OCI-M2 (cell line): Measurements from ENCODE around the gene ITPR3.
A peak's percentile ranks its signal among the peaks of the same experiment; 100 is the strongest.

Experiments
- DNase-seq: peaks from one replicate; lab custom pipeline; 2025; ENCODE audit not compliant: unreplicated experiment; lab: John Stamatoyannopoulos, UW

Gene ITPR3

DNA sequence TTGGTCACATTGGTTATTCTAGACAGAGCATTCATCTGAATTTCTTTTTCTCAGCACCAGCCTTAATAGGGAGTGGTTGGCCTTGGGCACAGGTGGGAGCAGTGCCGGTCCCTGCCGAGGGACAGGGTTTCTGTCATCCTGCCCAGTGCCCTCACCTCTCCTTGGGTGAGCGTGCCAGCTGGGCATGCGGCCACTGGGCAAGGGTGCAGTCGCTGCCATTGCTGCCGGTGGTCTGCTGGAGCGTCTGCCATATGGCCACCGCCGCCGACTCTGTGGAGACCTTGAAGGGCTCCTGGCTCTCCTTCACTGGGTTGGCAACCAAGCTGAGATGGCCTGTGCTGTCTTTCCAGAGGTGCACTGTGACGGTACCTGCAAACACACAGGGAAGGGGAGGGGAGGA, 106.8 kb downstream of the ITPR3 start:
- no peak for DNase-seq

DNA sequence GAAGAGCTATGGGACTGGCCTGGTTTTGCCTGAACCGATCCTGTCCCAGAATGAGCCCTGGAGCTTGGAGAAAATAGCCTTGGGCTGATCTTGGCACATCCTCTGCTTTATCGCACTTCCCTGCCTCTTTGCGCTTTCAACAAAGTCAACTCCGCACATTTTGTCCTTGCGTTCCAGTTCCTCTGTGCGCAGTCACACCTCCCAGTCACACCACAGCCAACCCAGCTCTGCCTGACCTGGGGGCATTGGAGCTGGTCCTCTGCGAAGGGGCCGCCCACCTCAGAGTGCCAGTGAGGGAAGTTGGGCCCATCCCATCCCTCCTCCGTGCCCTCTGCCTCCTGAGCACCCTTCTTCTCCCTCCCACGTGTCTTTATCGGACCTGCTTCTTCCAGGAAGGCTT, 107.3 kb downstream of the ITPR3 start:
- DNase-seq, result no peak

DNA sequence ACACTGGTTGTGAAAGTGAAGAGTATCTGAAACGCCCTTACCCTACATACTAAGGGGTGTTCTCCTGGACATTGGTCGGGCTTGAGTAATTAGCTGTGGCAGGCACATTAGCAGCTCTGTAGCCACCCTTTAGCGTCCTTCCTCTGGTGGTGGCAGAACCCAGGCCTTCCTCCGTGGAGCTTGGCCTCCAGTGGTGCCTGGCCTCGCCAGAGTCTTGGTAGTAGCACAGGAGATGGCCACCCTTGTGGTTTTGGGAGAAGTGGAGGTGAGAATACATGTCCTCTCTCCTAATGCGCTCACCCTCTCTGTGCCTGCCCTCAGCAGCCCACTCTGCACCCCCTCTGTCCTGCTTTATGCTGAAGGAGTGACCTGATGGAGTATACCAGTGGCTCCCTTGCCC, 107.9 kb downstream of the ITPR3 start:
- no peak for DNase-seq

DNA sequence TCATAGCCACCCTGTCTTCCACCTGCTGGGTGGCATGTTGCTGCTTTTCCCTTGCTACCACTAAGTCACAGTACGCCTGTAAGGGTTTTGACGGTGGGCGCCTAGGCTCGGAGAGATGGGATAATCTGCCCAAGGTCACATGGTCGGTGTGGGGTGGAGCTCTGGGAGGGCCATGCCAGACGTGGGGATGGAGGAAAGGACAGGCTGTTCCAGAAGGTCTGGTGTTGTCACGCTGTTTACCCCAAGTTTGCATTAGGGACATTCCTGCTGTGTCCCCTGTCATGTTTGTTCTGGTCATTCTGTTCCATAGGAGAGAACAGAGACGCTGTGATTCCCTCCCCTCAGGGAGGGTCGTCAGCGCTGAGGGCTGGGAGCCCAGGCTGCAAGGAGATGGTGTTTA, 109.5 kb downstream of the ITPR3 start:
- DNase-seq, result no peak

DNA sequence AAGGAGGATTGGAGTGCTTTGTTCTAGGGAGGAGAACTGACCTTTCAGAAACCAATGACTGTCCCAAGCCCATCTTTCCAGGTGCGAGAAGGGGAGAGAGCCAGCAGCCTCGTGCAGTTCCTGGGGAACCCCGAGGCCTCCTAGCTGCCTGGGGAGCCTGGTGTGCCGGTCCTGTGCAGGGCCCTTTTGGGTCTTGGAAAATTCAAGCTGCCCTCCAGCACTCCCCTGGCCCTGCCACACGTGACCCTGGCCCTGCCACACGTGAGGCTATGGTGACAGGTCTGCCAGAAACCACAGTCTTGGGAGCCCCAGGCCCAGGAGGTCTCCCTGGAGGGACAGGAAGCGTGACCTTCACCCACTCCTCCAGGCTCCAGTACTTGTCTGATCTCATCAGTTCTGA, 109.9 kb downstream of the ITPR3 start:
- DNase-seq, result no peak

DNA sequence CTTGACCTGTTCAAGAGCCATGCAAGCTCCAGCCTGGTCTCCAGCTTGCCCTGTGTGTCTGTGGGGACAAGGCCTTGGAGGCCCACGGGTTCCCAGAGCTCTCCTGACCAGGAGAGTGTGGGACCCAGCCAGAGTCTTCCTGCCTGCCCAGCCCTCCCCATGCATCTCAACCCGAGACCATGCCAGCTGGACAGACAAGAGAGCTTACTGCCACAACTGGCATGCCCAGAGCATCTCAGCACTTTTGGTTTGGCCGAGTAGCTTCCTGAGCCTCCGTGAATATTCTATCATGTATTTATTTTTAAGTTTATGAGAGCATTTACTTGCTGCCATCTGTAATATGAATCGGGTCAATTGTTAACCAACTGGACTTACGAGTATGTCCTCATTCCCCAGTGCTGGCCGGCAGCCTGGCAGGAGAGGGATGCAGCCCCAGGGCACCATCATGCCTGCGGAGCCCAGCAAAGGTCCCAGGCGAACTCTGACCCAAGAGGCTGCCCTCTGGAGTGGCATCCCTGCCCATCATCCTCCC, 110.7 kb downstream of the ITPR3 start:
- DNase-seq, result no peak

DNA sequence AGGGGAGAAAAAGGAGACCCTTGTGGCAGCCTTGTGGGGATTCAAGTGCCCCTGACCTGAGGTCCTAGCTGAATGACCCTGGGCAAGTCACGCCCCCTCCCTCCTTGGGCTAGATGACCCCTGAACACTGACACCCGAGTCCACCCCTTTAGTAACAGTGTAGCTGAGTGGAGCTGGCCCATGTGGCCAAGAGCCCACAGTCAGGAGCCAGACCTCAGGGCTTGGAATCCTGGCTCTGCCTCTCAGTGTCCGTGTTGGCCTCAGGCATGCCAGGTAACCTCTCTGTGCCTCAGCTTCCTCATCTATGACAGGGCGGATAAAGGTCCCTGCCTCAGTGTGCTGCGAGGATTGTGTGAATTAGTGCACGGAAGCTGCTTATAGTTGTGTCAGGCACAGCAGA, 111.3 kb downstream of the ITPR3 start:
- no peak for DNase-seq

DNA sequence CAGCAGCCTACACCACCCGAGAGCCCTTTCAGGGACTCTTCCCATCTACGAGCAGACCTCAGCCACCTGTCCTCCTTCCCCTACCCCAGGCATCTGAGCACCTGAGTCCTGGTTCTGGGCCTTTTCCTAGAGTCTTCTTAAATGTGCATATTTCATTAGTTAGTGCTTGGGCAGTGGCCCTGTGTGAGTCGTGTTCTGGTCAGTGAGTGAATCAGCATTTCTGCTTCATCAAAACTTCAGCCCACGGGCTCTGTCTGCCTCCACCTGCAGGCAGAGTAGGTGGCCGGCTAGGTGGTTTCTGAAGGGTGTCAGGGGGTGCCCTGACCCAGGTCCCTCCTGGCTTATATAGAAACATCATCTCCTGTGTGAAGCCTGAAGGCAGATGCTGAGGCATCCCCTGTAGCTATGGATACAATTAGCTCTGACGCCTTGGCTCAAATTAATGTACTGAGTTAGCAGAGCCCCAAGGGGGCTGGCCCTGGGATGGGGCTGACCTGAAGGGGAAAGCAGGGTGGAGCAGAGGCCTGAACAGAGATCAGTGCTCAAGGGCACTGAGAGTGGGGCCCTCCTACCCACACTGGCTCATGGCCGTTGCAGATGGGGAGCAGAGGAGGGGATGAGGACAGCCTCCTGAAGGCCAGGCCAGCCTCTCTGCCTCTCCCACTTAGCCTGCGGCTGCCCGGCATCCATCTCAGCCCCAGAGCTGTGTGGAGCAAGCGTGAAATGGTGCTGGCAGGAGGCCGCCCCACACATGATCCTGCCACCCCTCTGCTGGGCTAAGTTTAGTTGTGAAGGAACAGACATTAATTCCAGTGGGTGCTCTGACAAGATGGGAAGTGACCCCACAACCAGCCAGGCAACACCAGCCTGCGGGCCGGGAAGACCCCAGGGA, 111.9 kb downstream of the ITPR3 start:
- DNase-seq, result no peak

DNA sequence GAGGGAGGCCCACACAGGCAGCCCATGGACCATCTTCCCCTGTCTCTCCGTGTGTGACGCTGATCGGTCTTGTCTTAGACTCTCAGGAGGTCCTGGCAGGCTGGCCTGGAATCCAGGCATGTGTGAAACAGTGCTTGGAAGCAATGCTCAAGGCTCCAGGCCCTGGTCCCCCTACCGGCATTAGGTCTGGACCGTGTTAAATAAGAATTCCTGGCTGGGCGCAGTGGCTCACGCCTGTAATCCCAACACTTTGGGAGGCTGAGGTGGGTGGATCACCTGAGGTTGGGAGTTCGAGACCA, 112.5 kb downstream of the ITPR3 start:
- DNase-seq, result no peak

DNA sequence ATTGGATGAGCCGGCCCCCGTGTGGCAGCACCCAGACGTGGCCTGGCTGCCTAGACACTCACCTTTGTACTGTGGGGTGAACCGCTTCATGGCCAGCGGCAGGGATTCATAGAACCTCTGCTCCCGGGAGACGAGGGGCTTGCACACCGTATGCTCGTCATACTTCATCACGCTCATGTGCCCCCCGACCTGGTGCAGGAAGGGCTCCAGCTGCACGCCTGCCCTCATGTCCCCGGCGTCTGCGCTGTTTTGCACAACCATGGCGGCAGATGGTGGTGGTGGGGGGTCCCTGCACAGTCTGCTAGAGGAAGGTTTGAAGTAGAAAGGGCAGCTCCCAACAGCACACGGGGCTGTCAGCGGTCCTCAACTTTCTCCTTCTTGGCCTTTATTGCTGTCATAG, 114.1 kb downstream of the ITPR3 start:
- DNase-seq, result no peak

DNA sequence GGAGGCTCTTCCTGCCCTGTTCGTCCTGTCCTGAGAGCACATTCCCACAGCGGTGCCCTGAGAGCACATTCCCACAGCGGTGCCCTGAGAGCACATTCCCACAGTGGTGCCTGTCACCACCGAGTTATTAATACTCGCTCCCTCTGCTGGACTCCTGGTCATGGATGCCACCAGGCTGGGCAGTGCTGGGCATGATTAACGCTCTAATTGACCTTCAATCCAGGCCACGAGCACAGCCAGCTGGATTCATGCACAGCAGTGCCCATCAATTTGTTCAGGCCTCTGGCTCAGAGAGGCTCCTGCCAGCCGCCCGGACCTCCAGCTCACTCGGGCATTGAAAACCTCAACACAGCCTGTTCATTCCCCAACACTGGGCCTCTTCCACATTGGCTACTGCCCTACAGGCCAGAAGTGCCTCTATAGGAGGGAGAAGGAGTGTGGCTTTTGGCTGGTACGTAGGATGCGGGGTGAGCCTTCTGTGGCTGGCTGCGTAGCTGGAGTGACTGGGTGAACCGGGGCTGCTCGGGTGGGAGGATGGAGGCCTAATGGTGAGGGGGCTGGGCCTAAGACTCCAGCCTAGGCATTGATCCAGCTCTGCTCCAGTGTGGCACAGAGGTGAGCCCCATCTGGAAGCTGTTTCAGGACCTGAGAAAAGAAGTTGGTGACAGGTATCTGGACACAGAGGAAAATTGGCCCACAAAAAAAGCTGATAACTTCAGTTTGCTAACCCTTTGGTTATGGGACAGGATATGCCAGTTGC, 116.3 kb downstream of the ITPR3 start:
- no peak for DNase-seq

DNA sequence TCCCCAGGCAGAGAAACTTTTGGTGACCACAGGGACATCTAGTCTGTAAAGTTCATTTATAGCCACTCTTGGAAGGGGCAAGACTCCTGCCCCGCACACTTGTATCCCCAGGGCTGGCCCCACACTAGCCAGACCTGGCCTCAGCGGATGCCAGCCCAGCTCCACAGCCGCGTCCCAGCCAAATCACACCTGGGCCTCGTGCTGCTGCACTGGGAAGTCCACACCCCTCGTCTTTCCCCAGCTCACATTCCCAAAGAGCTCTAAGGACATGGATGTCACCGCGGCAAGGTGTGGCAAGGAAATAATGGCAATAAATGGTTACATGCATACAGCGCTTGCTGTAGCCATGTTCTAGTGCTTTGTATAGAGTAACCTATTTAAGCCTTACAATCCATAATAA, 117.0 kb downstream of the ITPR3 start:
- no peak for DNase-seq

DNA sequence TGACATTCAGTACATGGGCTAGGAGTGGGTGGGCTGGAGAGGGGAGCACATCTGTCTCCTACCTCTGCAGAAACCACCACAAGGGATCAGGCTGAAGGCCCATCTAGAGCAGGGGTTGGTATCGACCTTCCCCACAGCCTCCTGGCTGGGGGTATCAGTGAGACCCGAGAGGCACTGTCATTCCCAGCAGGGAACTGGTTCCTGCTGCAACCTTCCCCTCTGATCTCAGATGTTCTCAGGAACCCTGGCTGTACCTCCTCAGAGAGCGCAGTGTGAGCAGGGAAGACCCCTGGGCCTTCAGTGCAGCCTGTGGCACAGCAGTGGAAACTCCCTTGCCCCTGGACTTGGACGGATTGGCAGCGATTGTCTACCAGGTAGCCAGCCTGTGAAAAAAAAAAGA, 117.8 kb downstream of the ITPR3 start:
- DNase-seq, result no peak

DNA sequence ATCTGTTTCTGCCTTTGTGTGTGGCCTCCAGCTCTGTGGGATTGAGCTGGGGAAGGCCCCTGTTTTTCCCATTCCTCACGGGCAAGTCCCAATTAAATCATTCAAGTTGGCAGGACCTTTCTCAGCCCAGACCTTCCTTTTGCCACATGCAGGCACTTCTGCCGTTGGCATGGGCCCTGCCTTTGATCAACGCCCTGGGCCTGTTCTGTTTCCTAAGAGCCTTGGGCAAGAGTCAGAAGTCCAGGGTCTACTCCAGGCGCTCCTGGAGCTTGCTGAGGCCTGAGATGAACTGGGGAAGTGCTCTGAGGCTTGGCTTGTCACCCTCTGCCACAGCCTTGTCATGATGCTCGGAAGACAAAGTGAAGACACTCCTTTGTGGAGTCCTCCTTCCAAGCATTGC, 118.4 kb downstream of the ITPR3 start:
- DNase-seq, result no peak

DNA sequence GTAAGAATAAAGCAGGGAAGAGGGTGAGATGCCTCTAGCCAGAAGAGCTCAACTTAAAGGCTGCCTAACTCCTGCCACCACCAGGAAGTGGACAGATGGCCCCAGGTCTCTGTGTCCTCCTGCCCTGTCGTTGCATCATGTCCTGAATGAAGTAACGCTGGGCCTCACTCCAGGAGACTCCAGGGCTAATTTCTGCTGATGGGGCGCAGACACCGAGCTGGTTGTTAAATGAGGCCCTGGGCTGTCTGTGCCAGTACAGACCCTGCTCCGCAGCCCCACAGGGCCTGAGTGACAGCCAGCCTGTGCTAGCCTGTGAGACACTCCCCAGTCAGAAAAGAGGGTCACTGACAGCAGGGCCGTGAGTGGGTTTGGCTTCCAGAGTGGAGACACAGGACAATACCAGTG, 119.1 kb downstream of the ITPR3 start:
- DNase-seq, result no peak

DNA sequence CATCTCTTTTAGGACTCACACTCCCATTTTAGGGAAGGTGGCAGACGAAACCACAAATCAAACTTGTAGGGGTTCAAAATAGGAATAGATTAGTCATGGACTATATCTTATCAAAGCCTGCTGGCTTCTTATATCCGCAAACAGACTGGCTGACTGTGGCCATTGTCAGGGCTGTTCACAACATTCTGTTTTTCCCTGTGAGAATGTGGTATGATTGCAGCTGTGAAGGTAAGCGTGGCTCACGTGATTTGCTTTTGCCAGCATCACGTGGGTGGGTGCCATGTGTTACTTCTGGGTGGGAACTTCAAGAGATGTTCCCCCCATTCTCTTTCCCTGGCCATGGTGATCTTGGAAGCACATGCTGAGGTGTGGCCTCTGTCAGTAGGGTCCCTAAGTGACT, 119.7 kb downstream of the ITPR3 start:
- DNase-seq, result no peak

DNA sequence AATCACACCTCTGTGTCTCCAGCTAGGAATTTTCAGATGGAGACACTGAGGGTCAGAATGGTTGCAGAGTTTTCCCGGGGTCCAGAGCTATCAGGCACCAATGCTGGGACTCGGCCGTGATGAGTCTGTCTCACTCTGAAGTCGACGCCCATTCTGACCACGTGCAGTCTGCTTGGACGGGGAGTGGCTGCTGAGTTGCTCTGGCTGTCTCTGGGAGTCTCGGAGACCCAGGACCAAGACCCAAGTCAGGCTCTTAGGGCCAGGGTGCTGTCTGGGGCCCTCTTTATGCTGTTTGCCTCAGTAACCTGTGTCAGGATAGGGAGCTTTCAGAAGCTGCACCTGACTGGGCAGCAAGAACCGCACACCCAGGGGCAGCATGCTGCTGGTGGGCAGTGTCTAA, 121.0 kb downstream of the ITPR3 start:
- DNase-seq, result no peak

DNA sequence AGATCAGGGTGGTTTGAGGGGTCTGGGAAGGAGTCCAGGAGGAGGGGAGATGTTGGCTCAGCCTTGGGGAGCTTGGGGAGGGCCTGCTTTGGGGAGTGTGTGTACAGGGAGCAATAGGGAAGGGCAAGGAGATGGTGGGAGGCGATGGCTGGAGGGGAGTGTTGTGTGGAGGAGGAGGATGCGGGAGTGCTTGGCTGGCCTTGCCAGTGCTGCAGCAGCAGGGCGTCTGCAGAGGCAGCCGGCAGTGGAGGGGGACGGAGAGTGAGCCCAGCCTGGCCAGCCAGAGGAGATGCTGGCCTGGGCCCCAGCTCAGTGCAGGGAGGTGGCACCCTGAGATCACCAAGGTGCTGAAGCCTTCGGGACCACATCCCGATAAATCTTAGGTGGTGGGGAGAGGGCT, 121.7 kb downstream of the ITPR3 start:
- DNase-seq, result no peak

DNA sequence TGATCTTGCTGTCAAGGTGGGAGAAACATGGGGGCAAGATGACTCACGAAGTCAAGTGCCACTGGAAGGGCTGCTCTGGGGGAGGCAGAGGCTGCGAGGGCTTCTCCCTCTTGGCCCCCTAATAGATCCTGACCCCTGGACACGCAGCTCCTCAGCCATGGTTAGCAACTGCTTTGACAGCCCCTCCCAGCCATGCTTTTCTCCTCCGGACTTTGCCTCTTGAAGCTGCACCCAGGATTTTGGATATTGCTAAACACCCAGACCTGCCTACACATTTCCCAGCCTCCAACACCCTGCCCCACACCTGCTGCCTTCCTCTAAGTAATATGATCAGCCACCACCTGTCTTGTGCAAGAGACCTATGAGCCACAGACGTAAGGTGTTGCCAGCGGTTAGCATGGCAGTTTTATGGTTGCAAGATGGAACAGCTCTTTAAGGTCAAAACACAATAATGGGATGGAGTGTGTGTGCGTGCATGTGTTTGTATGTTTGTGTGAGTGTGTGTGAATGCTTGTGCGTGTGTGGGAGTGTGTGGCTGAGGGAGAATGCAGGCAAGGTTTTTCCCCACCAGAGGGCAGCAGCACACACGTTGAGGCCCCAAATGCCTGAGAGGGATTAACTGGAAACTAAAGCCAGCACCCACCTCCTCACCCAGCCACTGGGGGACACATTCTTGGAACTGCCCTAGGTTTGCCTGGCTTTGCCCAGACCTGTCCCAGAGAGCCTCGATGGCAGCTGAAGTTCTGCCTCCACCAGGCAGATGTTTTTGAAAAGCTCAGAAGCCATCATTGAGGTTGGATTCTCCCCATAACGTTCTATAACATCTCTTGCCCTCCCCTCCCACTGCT, 123.1 kb downstream of the ITPR3 start:
- DNase-seq, result peak; percentile 28

DNA sequence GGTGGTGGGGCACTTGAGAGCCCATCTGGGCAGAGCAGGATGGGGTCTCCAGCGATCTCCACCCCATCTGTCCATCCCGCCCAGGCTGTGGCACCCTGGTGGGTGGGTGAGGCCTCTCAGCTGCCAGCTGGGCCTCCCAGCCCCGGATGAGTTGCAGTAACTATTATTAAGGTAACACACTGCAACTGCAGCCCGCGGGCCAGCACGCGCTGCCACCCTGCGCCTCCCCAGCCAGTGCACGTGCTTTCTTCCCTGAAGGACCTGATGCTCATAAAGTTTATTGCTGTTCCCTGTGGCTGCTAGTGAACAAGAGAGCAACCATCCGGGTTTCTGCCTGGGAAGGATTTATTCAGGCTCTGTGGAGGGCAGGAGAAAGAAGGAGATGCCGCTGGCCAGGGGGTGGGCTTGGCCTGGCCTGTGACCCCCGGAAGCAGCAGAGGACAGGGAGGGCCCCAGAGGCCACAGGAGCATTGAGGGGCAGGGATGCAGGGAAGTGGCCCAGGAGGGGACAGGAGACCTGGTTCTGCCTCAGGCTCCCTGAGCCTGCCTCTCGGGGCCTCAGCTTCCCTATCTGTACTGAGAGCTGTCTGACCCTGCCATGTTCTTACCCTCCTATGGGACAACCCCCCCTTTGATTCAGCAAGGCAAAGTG, 123.9 kb downstream of the ITPR3 start:
- no peak for DNase-seq

DNA sequence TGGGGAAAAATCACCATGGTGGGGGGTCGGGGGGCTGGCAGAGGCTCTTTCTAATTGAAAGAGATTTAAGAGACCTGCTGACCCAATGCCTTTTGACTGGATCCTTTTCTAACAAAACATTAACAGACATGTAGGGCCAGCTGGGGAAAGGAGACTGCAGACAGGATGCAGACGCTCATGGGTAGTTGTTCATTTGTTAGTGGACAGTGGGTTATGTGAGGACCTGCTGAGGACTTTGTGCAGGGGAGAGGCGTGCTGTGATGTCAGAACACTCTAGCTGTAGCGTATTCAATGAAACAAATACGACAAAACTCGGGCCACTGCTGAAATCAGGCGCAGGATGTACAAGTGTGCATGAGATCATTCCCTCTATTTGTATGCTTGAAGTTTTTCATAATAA, 124.4 kb downstream of the ITPR3 start:
- no peak for DNase-seq
